Subcutaneous preadipocyte (primary cell): Measurements from ENCODE around the gene DBR1. TPM values are rescaled to one million over a fixed set of nuclear protein-coding genes. Genes with fewer than 3 reads are reported as not detected.

ENCODE experiments used
- total RNA-seq: library from RNA; depleted of rRNA; stranded (reverse); fragments of >200 nt; gene quantifications from 2 replicates; pipeline ENCODE4 v1.2.3, GENCODE V29; 2012

Gene DBR1, protein sequence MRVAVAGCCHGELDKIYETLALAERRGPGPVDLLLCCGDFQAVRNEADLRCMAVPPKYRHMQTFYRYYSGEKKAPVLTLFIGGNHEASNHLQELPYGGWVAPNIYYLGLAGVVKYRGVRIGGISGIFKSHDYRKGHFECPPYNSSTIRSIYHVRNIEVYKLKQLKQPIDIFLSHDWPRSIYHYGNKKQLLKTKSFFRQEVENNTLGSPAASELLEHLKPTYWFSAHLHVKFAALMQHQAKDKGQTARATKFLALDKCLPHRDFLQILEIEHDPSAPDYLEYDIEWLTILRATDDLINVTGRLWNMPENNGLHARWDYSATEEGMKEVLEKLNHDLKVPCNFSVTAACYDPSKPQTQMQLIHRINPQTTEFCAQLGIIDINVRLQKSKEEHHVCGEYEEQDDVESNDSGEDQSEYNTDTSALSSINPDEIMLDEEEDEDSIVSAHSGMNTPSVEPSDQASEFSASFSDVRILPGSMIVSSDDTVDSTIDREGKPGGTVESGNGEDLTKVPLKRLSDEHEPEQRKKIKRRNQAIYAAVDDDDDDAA
- total RNA-seq: 11.8 and 13.7 TPM in 2 replicates

DNA sequence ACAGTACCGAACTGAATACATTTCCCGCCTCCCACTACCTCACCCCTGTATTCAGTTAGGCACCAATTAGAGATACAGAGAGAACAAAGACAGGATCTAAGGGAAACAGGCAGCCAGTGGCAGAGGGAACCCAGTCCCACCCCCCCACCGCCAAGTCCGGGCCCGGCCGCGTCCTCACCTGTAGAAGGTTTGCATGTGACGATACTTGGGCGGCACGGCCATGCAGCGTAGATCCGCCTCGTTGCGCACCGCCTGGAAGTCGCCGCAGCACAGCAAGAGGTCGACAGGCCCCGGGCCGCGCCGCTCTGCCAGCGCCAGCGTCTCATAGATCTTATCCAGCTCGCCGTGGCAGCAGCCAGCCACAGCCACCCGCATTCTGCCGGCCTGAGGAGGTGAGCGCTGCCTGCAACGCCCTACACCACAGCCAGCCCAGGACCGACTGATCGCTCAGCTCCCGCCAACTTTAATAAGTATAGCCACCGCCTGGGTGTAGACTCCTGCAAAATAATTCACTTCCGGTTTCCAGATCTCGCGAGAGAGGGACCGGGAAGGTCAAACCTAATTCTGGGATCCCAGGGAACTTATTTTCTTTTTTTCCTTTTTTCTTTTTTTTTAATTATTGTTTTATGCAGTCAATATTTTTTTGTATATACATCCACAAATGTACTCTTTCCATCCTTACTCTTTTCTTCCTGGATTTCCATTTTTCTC lies at the start of gene DBR1:
TSS of gene DBR1 (minus strand) at position 501 of the 711 bp plus-strand sequence. CDS start at position 375, 126 bp downstream.

DNA sequence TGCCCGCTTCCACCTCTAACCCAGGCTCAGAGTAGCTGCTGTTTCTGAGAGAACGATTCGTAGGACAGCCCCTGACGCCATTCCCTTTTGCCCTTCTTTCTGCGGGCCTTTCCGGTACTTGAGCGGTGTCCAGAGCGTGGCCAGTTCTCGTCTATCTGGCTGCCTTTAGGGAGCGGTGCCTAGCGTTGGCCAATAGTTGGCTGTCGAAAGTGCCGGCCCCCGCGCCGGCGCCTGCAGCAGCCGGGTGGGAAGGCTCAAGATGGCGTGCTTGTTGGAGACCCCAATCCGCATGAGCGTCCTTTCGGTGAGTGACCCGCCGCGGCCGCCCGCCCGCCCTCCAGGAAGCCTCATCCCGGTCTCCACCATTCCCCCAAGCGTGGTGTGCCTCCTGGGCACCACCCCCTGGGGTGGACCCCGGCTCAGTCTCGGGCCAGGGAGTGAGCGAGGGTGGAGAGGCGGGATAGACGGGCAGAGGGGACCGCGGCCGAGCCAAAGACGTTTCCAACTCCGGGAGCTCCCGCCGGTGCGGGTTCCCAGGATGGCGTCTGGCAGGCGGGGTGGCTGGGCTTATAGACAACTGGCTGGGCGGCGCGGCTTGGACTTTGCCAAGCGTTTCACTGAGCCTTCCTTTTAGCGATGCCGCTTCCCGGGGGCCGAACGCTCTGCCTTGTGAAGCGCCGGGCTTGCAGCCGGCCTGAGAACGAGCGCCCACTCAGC lies 12.7 kb upstream of the DBR1 start, which contains the start of gene ARMC8:
TSS of gene ARMC8 (plus strand) at position 6 of the 717 bp plus-strand sequence. CDS start at position 260, 254 bp downstream.

DNA sequence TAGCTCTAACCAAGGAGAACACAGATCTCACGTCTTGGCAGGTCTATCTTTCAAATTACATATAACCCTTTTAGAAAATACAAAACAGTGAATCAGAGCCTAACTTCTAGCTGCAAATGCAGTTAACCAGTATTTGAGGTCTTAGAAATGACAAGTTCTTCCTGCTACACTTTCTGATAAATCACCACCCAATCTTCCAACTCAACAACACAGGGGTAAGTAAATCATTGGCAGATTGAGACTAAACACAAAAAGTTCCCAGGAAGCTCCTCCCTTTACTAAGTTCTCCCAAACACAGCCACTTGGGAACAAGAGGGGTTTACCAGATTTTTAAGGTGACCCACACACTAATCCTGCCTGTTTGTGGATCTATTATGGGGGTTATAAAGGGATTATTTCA lies 42.5 kb downstream of the DBR1 start, which contains the start of gene A4GNT:
TSS of gene A4GNT (minus strand) at position 152 of the 400 bp plus-strand sequence. CDS start 1,134 bp downstream, outside the sequence.

DNA sequence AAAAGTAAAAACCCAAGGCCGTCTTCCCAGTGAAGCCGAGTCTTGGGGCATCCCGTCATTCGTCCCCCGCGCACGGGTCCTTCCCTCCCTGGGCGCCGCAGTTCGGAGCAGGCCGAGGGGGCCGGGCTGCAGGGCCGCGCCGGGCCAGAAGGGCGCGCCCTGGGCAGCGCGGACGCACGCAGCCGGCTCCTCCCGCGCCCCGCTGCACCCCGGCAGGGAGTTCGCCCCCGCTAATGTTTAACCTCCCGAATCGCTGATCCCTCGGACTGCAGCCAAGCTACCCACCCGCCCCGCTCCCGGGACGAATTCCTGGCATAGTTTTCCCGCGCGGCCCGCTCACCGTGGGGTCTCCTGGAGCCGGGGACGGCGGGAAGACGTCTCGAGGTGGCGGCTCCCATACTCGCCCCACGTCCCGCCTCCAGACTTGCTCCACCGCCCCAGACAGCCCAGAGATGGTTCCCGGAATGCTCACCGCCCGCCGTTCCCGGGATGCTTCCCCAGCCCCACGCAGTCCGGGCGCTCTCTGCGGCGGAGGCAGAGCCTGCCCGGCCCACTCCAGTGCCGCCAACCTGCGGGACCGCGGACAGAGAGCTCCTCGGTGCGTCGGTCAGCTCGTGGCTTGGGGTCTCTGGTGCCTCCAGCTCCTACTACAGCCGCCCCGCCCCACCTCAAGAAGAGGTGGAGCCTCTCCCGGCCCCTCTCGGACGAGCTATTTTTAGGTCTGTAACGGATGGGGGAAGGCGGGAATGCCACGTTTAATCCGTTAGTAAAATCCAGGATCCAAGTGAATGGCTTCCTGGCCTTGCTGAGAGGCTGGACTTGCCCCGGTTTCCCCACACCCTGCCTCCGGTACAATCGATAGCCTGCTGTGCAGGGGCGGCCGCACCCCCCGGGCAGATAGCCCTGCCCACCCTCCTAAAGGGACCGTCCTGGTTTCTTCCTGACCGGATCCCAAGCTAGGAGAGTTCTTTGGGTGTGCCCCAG lies 59.4 kb downstream of the DBR1 start, which contains the start of gene DZIP1L:
TSS of gene DZIP1L (minus strand) at position 621 of the 984 bp plus-strand sequence. CDS start 11,637 bp downstream, outside the sequence.

Other genes starting within 250 kb of the DBR1 start
- not detected in 2 replicates for gene CLDN18, start 164.8 kb downstream of the DBR1 start, total RNA-seq
- 15.8 and 27.2 TPM in 2 replicates for gene DZIP1L, start 59.3 kb downstream of the DBR1 start, total RNA-seq
- gene A4GNT, start 42.5 kb downstream of the DBR1 start, total RNA-seq: not detected in 2 replicates
- 84.5 and 87.8 TPM in 2 replicates for gene ARMC8, start 12.4 kb upstream of the DBR1 start, total RNA-seq
- not detected in 2 replicates for gene NME9, start 154.9 kb upstream of the DBR1 start, total RNA-seq
- 19.9 and 27.9 TPM in 2 replicates for gene MRAS, start 173.7 kb upstream of the DBR1 start, total RNA-seq